NCI-H524 (cell line): ENCODE data around the gene CPT1B.
"Not testable (repeated sequence)": the region's sequence is repeated elsewhere in the genome, so short reads cannot be mapped to it uniquely, and the experiment has no call there.

Experiments used
- DNase-seq, 2 experiments: peaks; one replicate each; lab custom pipeline; 2025; lab: John Stamatoyannopoulos, UW

Gene CPT1B

DNA sequence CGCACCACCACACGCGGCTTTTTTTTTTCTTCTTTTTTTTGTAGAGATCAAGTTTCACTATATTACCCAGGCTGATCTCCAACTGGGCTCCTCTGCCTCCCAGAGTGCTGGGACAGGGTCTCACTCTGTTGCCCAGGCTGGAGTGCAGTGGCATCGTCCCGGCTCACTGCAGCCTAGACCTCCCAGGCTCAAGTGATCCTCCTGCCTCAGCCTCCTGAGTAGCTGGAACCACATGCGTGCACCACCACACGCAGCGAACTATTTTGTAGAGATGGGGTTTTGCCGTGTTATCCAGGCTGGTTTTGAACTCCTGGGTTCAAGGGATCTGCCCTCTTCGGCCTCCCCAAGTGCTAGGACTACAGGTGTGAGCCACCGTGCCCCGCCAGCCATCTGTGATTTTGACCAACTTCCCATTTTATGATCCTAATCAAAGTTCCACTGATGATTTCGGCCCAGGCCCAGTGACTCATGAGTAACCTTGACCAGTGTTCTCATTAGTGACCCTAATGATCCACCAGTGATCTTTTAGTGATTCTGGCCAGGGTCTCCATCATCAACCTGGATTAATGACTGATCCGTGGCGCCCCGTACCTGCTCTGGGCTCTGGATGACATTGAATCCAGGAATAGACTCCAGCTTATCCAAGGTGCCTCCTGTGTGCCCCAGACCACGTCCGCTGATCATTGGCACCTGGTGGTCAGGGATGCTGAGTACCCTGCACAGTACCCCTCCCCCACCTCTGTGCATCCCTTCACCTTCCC lies 50.1 kb downstream of the CPT1B start:
- DNase-seq: peak in 1 of 2 experiments; percentile 33

DNA sequence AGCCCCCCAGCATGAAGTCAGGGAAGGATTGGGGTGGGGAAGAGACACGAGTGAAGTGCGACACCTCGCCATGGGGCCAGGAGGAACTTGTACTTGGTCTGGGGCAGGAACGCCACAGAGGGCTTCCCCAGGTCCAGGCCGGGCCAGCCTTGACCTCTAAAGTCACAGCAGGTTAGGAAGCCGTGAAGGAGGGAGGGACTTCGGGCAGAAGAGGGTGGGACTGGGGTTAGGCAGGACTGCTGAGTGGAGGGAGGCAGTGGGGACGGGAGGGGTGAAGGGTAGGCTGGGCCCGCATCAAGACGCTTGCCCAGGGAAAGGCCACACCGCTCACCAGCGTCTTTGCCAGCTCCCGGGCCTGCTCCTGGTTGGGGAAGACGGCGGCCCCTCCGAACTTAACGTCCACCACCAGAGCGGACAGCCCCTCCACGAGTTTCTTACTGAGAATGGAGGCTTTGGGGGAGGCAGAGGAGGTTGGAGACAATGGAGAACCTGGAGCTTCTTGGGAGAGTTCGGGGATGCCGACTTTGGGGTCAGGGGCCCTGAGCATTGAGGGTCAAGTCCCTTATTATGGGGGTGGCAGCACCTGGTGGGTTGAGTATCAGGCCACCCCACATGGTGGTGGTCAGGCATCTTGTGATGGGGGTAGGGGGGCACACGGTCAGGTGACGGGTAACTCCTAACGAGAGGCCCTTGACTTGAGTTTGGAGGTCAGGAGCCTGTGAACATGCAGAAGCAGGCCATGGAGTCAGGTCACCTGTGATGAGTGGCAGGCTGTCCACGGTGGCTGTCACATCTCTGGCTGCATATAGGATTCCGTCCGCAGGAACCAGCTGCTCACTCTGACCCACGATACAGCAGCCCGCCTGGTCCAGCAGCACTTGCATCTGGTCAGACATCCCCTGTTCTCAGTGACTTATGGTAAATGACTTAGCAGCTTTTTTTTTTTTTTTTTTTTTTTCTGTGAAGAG lies 51.1 kb downstream of the CPT1B start:
- DNase-seq: peak in 1 of 2 experiments; percentile 16

DNA sequence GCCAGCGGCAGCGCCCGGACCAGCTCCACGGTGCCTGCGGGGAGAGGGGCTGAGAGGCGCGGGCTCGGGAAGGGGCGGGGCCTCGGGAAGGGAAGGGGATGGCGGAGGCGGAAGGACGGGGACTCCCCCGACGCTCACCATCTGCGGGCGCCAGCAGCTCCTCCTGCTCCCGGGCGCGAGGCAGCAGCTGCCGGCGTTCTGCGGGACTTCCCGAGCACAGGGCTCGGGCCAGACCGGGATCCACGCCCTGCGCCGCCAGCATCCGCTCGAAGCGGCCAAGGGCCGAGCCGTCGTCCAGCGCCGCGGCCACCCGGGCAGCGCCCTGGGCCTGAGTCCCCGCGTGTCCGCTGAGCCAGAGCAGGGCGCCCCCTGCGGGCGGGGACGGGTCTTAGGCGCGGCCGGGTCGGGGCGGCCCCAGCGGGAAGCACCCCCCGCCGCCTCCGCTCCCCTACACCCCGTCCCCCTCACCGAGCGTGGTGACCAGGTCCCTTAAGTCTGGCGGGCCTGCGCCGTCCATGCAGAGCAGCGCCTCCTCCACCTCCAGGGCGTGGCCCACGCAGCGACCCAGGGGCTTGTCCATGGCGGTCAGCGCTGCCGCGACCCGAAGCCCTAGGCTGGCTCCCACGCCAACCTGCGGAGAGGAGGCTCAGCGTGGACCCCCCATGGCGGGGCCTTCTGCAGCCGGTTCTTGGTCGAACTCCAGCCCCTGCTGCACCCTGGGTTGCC lies 52.0 kb downstream of the CPT1B start:
- DNase-seq: peak; percentile 63 to 74

DNA sequence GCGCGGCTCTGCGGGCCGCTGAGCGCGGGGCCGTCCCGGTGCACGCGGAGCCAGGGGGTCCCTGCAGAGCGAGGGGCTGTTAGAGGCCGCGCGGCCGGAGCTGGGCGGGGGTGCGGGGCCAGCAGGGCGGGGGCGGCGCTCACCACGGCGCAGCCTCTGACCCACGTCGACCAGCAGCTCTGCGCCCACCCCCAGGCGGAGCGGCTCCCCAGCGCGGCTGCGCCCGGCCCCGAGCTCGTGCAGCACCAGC lies 52.4 kb downstream of the CPT1B start:
- no peak for DNase-seq

DNA sequence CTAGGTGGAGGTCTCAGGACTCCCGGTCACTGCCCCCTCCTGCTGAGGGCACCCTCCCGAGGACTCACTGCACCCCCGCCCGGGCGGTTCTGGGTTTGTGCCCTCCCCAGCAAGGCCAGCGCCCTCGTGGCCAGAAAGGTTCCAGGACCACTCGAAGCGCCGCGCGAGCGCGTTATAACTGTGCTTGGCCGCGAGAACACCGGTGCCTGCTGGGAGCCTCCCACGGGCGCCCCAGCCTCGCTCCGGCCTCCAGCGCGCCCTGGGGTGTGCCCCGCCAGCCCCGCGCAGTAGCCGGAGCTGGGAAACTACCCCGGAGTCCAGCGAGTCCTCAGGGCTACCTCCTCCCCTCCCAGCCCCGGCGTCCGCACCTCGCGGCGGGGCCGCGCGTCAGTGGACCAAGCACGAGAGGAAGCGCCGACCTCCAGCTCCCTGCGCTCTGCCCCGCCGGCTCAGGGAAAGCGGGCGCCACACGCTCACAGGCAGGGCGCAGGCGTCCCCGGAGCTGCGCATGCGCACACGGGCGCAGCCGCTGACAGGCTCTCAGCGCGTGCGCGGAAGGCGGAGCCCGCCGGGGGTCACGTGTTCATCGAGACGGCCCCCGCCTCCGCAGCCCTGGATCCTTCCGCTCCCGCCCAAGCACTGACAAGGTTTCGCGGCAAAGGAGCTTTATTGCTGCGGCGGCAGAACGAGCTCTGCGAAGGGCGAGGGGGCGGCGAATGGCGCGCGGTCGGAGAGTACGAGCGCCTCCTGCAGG lies 52.9 kb downstream of the CPT1B start, which contains the start of gene SCO2:
SCO2 (minus strand) TSS at position 495 of the 754 bp plus-strand sequence. CDS start 1,187 bp downstream, outside the sequence.
- DNase-seq: peak; percentile 91 to 98

DNA sequence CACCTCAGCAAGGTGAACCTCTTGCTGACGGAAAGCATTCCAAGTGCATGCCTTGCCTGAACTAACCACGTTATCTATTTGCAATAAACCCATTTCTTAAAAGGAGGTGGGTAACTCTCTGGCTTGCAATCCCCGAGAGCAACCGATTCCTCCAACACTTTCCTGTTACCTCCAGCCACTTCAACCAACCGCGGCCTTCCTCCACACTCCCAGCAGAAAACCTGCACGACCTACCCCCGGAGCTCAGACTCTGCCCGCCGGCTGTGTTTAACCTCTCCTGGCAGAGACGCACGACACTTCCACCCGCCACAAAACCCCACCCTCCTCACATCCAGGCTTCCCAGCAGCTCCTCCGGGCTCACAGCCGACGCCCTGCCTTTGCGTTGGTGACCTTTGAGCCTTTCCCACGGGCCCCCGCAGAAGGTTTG lies 53.5 kb downstream of the CPT1B start:
- no peak for DNase-seq

DNA sequence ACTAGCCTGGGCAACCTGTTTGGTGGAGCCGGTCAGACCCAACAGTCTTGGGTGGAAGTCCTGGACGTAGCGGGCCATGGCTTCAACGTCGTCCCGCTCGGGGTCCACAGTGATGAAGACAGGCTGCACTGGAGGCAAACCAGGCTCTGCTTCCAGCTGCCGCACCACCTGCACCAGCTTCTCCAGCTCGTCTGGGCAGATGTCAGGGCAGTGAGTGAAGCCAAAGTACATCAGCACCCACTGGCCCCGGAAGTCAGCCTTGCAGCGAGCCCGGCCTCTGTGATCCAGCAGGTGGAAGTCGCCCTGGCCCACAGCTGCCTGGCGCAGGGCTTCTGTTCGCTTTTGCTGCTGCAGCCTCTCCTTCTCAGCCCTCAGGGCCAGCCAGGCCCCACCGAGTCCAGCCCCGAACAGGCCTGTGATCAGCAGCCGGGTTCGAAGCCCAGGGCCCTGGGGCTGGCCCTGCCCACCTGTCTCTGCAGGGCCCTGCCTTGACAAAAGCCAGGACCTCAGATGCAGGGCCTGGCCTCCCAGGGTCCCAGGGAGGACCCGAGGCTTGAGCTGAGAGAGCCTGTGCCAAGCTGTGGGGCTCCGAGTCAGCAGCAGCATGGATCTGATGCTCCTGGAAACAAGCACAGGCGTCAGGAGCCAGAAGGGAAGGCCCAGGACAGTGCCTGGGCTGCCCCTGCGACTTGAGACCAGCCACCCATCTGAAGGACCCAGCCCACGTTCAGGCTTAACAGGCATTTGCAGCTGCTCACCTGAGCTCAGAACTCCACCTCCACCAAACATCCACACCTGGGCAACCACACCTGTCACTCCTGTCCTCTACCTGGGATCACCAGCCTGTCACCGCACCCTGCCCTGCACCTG lies 54.2 kb downstream of the CPT1B start:
- peak in 1 of 2 experiments; percentile 32 for DNase-seq

DNA sequence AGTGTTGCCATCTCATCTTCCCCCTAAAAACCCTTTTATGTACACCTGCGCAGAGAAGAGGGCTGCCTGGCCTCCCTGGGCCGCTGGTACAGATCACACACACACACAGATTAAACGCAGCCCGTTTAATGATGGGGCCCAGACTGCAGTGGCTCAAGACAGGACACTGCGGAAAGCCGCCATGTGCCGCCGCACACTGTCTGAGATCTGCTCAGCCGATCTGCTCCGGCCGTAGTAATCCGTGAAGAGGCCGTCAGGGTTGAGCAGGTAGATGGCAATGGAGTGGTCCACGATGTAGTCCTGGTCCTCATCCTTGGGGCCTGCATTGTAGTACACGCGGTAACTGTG lies 54.8 kb downstream of the CPT1B start:
- DNase-seq: no peak

DNA sequence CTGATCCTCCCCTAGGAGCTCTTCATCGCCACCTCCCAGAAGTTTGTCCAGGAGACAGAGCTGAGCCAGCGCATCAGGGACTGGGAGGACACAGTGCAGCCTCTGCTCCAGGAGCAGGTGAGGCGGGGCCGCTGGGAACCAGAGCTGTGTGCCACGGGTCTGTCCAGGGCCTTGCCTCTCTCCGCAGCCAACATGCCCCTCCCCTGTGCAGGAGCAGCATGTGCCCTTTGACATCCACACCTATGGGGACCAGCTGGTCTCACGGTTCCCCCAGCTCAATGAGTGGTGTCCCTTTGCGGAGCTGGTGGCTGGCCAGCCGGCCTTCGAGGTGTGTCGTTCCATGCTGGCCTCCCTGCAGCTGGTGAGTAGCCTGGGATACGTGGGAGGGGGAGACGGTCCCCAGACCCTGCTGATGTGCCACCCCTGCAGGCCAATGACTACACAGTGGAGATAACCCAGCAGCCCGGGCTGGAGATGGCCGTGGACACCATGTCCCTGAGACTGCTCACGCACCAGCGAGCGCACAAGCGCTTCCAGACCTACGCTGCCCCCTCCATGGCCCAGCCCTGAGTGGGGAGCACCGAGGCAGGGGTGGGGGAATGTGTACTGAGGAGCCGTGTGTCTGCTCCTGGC lies 55.3 kb downstream of the CPT1B start:
- DNase-seq: no peak

DNA sequence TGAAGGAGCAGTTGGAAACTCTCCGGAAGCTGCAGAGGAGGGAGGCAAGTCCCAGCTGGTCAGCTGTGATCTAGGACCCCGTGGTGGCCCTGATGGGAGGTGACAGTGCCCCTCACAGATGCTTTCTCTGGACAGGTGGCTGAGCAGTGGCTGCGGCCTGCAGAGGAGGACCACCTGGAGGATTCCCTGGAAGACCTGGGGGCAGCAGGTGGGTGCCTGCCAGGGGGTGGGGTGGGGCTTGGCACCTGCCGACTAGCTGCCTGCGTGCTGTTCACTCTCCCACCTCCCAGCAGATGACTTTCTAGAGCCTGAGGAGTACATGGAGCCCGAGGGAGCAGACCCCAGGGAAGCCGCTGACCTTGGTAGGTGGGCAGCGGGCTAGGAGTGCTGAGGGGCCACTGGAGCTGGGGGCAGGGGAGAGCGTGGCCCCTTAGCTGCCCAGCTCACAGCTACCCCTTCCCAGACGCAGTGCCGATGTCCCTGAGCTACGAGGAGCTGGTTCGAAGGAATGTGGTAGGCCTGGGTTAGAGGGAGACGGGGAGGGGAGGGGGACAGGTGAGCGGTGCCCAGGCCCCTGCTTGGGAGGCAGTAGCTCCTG lies 55.9 kb downstream of the CPT1B start:
- no peak for DNase-seq

DNA sequence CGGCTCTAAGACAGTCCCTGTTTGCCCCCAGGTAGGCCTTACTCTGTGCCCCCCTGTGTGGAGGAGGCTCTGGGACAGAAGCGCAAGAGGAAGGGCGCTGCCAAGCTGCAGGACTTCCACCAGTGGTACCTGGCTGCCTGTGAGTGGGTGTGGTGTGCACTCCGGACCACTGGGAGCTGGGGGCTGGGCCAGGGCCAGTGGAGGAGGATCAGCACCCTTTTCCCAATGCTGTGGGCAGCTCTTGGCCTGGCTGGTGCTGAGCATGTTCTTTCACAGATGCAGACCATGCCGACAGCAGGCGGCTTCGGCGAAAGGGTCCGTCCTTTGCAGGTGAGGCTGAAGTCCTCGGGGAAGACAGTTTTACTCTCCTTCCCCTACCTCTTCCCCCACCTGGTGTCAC lies 56.5 kb downstream of the CPT1B start:
- no peak for DNase-seq

DNA sequence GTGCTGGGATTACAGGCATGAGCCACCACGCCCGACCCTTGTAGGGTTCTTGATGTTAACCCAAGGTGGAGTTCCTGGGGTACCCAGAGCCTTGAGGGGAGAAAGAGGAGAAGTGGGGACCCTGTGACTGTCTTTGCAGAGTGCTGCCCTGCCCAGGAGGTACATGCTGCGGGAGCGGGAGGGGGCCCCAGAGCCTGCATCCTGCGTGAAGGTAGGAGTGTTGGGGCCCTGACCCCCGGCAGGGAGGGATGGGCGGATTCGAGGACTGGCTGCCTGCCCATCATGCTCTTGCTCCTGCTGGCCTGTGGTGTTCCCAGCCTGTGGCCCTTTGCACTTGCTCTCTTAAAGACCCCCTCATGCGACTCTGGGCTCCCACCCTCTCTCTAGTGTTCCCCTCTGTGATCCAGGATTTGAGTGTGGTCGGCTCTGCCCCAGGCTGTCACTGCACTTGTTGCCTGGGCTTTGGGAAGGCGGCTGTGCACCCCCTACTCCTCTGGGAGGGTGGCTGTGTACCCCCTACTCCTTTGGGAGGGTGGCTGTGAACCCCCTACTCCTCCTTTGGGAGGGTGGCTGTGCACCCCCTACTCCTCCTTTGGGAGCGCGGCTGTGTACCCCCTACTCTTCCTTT lies 57.3 kb downstream of the CPT1B start:
- DNase-seq: no peak

DNA sequence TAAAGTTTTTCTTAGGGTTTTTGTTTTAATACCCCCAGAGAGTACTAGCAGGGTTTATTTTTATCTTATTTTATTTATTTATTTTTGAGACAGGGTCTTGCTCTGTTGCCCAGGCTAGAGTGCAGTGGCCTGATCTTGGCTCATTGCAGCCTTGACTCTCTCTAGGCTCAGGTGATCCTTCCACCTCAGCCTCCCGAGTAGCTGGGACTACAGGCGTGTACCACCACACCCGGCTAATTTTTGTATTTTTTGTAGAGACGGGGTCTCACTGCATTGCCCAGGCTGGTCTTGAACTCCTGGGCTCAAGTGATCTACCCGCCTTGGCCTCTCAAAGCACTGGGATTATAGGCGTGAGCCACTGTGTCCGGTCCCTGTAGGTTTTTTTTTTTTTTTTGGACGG lies 58.0 kb downstream of the CPT1B start:
- not testable (repeated sequence) for DNase-seq

DNA sequence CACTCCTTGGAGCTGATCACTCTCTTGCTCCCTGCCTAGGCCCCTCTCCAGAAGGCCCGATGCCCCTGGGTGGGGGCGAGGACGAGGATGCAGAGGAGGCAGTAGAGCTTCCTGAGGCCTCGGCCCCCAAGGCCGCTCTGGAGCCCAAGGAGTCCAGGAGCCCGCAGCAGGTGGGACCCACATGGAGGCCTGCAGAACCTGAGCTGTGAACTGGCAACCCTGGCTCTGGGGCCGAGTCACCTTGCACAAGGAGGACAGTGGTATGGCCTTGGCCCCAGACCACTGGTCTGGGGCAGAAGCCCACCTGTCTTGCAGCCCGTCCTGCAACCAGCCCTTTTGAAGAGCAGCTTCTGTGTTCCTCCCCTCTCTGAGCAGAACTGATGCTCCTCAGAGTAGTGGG lies 59.1 kb downstream of the CPT1B start:
- DNase-seq: no peak
